ENCODE results near the gene GALP. TPM values are rescaled to one million over a fixed set of nuclear protein-coding genes. Genes with fewer than 3 reads are reported as not detected.
"Not testable (repeated sequence)": the region's sequence is repeated elsewhere in the genome, so short reads cannot be mapped to it uniquely, and the experiment has no call there.

GALP gene
- total RNA-seq, 2 donors from 2014 or later = not detected

- no peaks in the 10 kb centered on the region for H3K9me3 Mint-ChIP-seq
- H3K27me3 Mint-ChIP-seq = no peaks in the 10 kb centered on the region
- no peak for ATAC-seq (replicated peaks)
- H3K36me3 Mint-ChIP-seq (ENCODE audit: low read depth) = peaks cover 12% of the 10 kb centered on the region
- H3K4me3 Mint-ChIP-seq = peak overlapping the region; percentile 98
- peak overlapping the region; percentile 98 for H3K27ac Mint-ChIP-seq
- H3K4me1 Mint-ChIP-seq = peaks cover 21% of the 10 kb centered on the region
Measured at GRCh38 chr19:56142087-56142787, 33.6 kb upstream of the GALP start.

GRCh38 chr19:56142897-56143434 is 32.8 kb upstream of the GALP start:
- Mint-ChIP-seq H3K27me3 (no peaks in the 10 kb centered on the region), H3K27ac (peak overlapping the region; percentile 52), H3K4me3 (peak overlapping the region; percentile 98), H3K4me1 (peaks cover 21% of the 10 kb centered on the region), H3K36me3 (ENCODE audit: low read depth) (peaks cover 17% of the 10 kb centered on the region), H3K9me3 (no peaks in the 10 kb centered on the region)
- no peak for ATAC-seq (replicated peaks)

GRCh38 chr19:56144376-56144775 is 31.4 kb upstream of the GALP start:
- H3K27ac Mint-ChIP-seq = peak overlapping the region; percentile 52
- H3K27me3 Mint-ChIP-seq = no peaks in the 10 kb centered on the region
- peaks cover 21% of the 10 kb centered on the region for H3K4me1 Mint-ChIP-seq
- no peaks in the 10 kb centered on the region for H3K9me3 Mint-ChIP-seq
- no peak overlapping the region for H3K4me3 Mint-ChIP-seq
- peaks cover 26% of the 10 kb centered on the region for H3K36me3 Mint-ChIP-seq (ENCODE audit: low read depth)
- no peak for ATAC-seq (replicated peaks)

- no peaks in the 10 kb centered on the region for H3K27me3 Mint-ChIP-seq
- peaks cover 20% of the 10 kb centered on the region for H3K4me1 Mint-ChIP-seq
- no peak overlapping the region for H3K4me3 Mint-ChIP-seq
- H3K36me3 Mint-ChIP-seq (ENCODE audit: low read depth) = peaks cover 31% of the 10 kb centered on the region
- no peaks in the 10 kb centered on the region for H3K9me3 Mint-ChIP-seq
- H3K27ac Mint-ChIP-seq = no peak overlapping the region
- ATAC-seq (replicated peaks) = no peak
Measured at GRCh38 chr19:56144831-56145230, 31.0 kb upstream of the GALP start.

GRCh38 chr19:56145698-56146097 is 30.1 kb upstream of the GALP start:
- Mint-ChIP-seq H3K36me3 (ENCODE audit: low read depth) (peaks cover 37% of the 10 kb centered on the region), H3K4me3 (no peak overlapping the region), H3K4me1 (peaks cover 18% of the 10 kb centered on the region), H3K9me3 (no peaks in the 10 kb centered on the region), H3K27ac (no peak overlapping the region), H3K27me3 (no peaks in the 10 kb centered on the region)
- ATAC-seq (replicated peaks) = no peak

GRCh38 chr19:56146904-56147303 is 28.9 kb upstream of the GALP start:
- ATAC-seq (replicated peaks) = no peak
- H3K4me3 Mint-ChIP-seq = no peak overlapping the region
- H3K4me1 Mint-ChIP-seq = peaks cover 17% of the 10 kb centered on the region
- H3K27ac Mint-ChIP-seq = no peak overlapping the region
- peaks cover 34% of the 10 kb centered on the region for H3K36me3 Mint-ChIP-seq (ENCODE audit: low read depth)
- H3K27me3 Mint-ChIP-seq = no peaks in the 10 kb centered on the region
- no peaks in the 10 kb centered on the region for H3K9me3 Mint-ChIP-seq

- H3K4me3 Mint-ChIP-seq = no peak overlapping the region
- no peak for ATAC-seq (replicated peaks)
- H3K9me3 Mint-ChIP-seq = no peaks in the 10 kb centered on the region
- H3K36me3 Mint-ChIP-seq (ENCODE audit: low read depth) = peaks cover 34% of the 10 kb centered on the region
- H3K4me1 Mint-ChIP-seq = peaks cover 14% of the 10 kb centered on the region
- no peaks in the 10 kb centered on the region for H3K27me3 Mint-ChIP-seq
- no peak overlapping the region for H3K27ac Mint-ChIP-seq
Measured at GRCh38 chr19:56147307-56147706, 28.5 kb upstream of the GALP start.

- H3K4me1 Mint-ChIP-seq = peaks cover 15% of the 10 kb centered on the region
- peaks cover 41% of the 10 kb centered on the region for H3K36me3 Mint-ChIP-seq (ENCODE audit: low read depth)
- H3K27me3 Mint-ChIP-seq = no peaks in the 10 kb centered on the region
- no peak overlapping the region for H3K27ac Mint-ChIP-seq
- no peaks in the 10 kb centered on the region for H3K9me3 Mint-ChIP-seq
- no peak overlapping the region for H3K4me3 Mint-ChIP-seq
- no peak for ATAC-seq (replicated peaks)
Measured at GRCh38 chr19:56148096-56148495, 27.7 kb upstream of the GALP start.

- peaks cover 16% of the 10 kb centered on the region for H3K4me1 Mint-ChIP-seq
- H3K4me3 Mint-ChIP-seq; H3K9me3 Mint-ChIP-seq; ATAC-seq (replicated peaks); H3K27ac Mint-ChIP-seq; H3K27me3 Mint-ChIP-seq: not testable (repeated sequence)
- peaks cover 51% of the 10 kb centered on the region for H3K36me3 Mint-ChIP-seq (ENCODE audit: low read depth)
Measured at GRCh38 chr19:56148955-56149655, 26.7 kb upstream of the GALP start.

GRCh38 chr19:56149656-56150038 is 26.2 kb upstream of the GALP start:
- Mint-ChIP-seq H3K27me3 (no peaks in the 10 kb centered on the region), H3K4me3 (no peak overlapping the region), H3K9me3 (no peaks in the 10 kb centered on the region), H3K4me1 (peaks cover 12% of the 10 kb centered on the region), H3K36me3 (ENCODE audit: low read depth) (peaks cover 52% of the 10 kb centered on the region), H3K27ac (no peak overlapping the region)
- ATAC-seq (replicated peaks) = no peak

GRCh38 chr19:56150358-56150757 is 25.4 kb upstream of the GALP start:
- no peaks in the 10 kb centered on the region for H3K9me3 Mint-ChIP-seq
- peaks cover 59% of the 10 kb centered on the region for H3K36me3 Mint-ChIP-seq (ENCODE audit: low read depth)
- H3K4me1 Mint-ChIP-seq = peaks cover 12% of the 10 kb centered on the region
- no peak overlapping the region for H3K27ac Mint-ChIP-seq
- no peak overlapping the region for H3K4me3 Mint-ChIP-seq
- no peak for ATAC-seq (replicated peaks)
- H3K27me3 Mint-ChIP-seq = no peaks in the 10 kb centered on the region

GRCh38 chr19:56152644-56153043 is 23.2 kb upstream of the GALP start:
- peaks cover 72% of the 10 kb centered on the region for H3K36me3 Mint-ChIP-seq (ENCODE audit: low read depth)
- H3K27me3 Mint-ChIP-seq = no peaks in the 10 kb centered on the region
- no peaks in the 10 kb centered on the region for H3K9me3 Mint-ChIP-seq
- no peak for ATAC-seq (replicated peaks)
- H3K4me1 Mint-ChIP-seq = peaks cover 12% of the 10 kb centered on the region
- H3K4me3 Mint-ChIP-seq = no peak overlapping the region
- H3K27ac Mint-ChIP-seq = no peak overlapping the region

GRCh38 chr19:56153507-56153906 is 22.3 kb upstream of the GALP start:
- no peak for ATAC-seq (replicated peaks)
- Mint-ChIP-seq H3K27ac (peak overlapping the region; percentile 74), H3K27me3 (no peaks in the 10 kb centered on the region), H3K36me3 (ENCODE audit: low read depth) (peaks cover 72% of the 10 kb centered on the region), H3K4me1 (peaks cover 12% of the 10 kb centered on the region), H3K9me3 (no peaks in the 10 kb centered on the region), H3K4me3 (no peak overlapping the region)

GRCh38 chr19:56155124-56155687 is 20.6 kb upstream of the GALP start:
- Mint-ChIP-seq H3K4me1 (peaks cover 19% of the 10 kb centered on the region), H3K9me3 (no peaks in the 10 kb centered on the region), H3K27me3 (no peaks in the 10 kb centered on the region), H3K27ac (no peak overlapping the region), H3K36me3 (ENCODE audit: low read depth) (peaks cover 73% of the 10 kb centered on the region), H3K4me3 (no peak overlapping the region)
- peak; percentile 19 for ATAC-seq (replicated peaks)

GRCh38 chr19:56156768-56157167 is 19.0 kb upstream of the GALP start:
- Mint-ChIP-seq H3K36me3 (ENCODE audit: low read depth) (peaks cover 76% of the 10 kb centered on the region), H3K27me3 (no peaks in the 10 kb centered on the region), H3K27ac (no peak overlapping the region), H3K4me3 (no peak overlapping the region), H3K9me3 (no peaks in the 10 kb centered on the region), H3K4me1 (peaks cover 17% of the 10 kb centered on the region)
- no peak for ATAC-seq (replicated peaks)
